GM19328 (cell line): ENCODE measurements around the gene DOK5.
"Not testable (repeated sequence)": the region's sequence is repeated elsewhere in the genome, so short reads cannot be mapped to it uniquely, and the experiment has no call there.

ENCODE experiments used
- ATAC-seq: cut with Tn5 transposase; IDR thresholded peaks from one replicate; pipeline ENCODE4 v1.9.1; 2021; ENCODE audit warnings: mild to moderate bottlenecking, moderate library complexity; ENCODE audit not compliant: unreplicated experiment

Gene DOK5

GRCh38 chr20:54475334-54476168 is at the start of gene DOK5:
Gene DOK5 (plus strand): TSS chr20:54475593. CDS start chr20:54475947, 354 bp downstream.
- ATAC-seq = no peak

DNA sequence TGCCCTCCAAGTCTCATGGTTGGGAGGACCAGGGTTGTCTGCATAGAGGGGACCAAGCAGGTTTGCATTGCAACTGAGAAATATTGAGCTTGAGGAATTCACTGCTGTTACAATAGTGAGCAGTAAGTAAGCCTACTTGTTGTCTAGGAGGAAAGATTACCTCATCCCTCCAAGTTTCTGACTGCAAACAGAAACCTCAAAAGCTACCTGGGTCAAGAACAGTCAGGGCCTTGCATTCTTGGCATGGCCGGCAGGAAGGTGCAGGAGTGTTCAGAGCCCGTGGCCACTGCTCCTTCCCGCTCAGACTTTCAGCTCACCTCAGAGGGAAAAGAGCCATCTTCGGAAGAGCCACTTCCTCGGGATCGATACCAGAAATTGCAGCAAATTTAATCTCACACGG is 46.0 kb upstream of the DOK5 start:
- ATAC-seq = no peak

GRCh38 chr20:54431156-54431944 is 44.0 kb upstream of the DOK5 start:
- no peak for ATAC-seq

GRCh38 chr20:54432966-54433365 is 42.4 kb upstream of the DOK5 start:
- ATAC-seq = no peak

DNA sequence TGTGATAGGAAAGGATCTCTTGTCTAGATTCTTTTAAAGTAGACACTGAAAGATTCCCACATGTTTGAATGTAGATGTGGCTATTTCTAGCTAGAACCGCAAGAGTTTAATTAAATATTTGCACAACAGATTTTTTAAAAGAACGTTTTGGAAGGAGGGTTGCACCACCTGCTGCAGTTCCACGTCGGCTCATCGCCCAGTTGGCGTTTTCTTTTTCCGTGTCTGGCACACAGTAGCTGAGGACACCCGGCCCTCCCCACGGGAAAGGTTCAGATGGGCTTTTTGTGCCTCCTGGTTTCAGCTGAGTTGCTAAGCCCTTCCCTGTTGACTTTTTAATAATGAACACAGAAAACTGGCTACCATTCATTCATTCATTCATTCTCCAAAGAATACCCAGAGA is 41.8 kb upstream of the DOK5 start:
- no peak for ATAC-seq

DNA sequence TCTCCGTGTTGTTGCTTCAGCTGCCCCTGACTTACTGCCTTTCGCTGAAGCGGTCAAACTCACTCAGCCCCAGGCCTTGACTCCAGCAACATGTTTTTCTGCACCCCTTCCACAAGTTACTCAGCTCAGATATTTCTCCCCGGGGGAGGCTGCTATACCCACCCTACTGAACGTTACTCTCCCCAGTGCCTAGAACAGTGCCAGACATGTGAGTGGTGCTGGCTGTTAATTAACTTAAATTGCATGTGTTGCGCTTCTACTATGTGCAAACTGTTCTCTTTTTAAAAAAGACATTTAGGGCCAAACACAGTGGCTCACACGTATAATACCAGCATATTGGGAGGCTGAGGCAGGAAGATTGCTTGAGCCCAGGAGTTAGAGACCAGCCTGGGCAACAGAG is 41.2 kb upstream of the DOK5 start:
- ATAC-seq = no peak

- no peak for ATAC-seq
Measured at GRCh38 chr20:54435015-54435414, 40.4 kb upstream of the DOK5 start.

GRCh38 chr20:54436410-54436809 is 39.0 kb upstream of the DOK5 start:
- ATAC-seq = not testable (repeated sequence)

DNA sequence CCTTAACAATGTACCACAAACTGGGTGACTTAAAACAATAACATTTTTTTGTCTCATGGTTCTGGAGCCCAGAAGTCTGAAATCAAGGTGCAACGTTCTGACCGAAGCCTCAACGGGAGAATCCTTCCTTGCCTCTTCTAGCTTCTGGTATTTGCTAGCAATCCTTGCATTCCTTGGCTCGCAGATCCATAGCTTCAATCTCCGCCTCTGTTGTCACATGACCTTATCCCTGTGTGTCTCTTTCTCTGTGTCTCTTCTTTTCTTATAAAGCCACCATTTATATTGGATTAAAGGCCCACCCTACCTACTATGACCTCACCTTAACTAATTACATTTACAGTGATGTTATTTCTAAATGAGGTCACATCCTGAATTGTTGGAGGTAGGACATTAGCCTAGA is 37.2 kb upstream of the DOK5 start:
- no peak for ATAC-seq

- no peak for ATAC-seq
Measured at GRCh38 chr20:54450207-54450606, 25.2 kb upstream of the DOK5 start.

DNA sequence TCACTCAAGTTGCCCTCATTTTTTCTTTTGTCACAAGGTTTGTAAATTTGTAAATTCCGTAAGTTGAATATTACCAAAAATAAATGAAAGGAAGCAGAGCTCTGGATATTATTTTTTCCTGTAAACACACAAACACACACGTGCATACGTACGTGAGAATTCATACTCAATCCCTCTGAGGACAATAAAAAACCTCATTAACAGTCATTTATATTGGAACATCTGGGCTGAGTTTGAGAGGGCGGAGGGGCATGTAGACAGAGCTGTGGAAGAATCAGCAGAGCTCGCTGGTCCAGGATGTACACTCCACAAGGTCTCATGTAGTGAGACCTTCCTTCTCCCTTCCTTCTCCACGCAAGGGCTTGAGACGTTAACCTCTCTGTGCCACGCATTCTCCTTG is 24.2 kb upstream of the DOK5 start:
- ATAC-seq = no peak

DNA sequence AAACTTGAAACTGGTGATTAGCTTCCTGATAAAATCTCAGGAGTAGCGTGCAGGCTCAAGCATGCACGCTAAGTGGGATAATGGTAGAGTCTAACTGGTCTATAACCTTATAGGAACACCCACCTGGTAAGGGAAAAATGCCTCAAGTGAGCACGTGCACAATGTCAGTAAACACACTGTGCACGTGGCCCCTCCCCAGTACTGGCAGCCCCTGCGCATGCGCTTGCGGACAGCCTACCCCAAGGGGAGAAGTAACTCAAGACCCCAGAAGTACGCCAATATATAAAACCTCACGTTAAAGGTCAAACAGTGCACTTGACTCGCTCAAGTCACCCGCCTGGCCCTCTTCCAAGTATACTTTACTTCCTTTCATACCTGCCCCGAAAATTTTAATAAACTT is 23.1 kb upstream of the DOK5 start:
- ATAC-seq = no peak

GRCh38 chr20:54454982-54455381 is 20.4 kb upstream of the DOK5 start:
- no peak for ATAC-seq

DNA sequence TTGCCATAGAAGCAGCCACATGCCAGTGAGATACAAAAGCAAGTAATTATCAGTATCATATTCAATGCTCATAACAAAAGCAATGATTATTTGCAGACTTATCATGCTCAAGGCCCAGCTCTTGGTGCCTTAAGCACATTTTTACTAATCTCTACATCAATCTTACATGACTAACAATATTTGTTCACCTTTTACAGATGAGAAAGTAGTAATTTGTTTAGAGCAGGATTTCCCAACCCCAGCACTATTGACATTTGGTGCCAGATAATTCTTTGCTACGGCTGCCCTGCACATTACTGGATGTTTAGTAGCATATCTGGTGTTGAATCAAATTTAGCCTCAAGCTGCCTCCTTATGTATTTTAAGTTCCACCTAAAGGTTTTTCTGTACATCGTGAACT is 19.0 kb upstream of the DOK5 start:
- no peak for ATAC-seq

GRCh38 chr20:54456961-54457360 is 18.4 kb upstream of the DOK5 start:
- ATAC-seq = no peak

DNA sequence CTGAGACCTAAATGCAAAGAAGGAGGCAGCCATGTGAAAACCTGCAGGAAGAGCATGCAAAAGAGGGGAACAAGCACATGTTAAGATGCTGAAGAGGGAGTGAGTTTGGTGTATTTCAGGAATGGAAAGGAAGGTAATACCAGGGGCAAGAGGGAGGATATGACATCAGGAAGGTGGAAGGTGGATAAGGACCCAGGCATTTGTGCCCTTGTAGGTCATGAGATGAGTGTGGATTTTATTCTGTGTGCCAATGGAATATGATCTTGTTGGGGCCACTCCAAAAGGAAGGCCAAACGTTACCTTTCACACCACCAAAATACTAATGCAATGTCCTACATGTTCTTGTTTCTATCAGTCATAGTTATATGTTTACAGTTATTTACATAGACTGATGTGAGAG is 17.2 kb upstream of the DOK5 start:
- ATAC-seq = no peak

- no peak for ATAC-seq
Measured at GRCh38 chr20:54459279-54459678, 16.1 kb upstream of the DOK5 start.

GRCh38 chr20:54464003-54464402 is 11.4 kb upstream of the DOK5 start:
- no peak for ATAC-seq

DNA sequence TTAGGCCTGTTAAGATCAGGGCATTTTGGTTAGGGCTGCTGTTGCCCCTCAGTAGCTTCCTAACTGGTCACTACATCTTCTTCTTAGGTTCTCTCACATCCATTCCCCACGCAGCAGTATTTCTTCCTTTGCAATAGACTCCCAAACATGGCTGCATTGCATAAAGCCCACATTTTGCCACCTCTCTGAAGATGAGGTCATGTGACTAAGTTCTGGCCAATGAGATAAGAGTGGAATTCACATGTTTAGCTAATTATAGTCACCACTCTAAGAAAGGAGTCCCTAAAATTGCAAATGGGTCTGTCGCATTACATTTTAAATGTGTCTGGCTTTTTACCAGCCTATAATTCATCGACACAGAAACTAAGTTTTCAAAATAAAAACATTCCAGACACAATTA is 9.3 kb upstream of the DOK5 start:
- no peak for ATAC-seq

DNA sequence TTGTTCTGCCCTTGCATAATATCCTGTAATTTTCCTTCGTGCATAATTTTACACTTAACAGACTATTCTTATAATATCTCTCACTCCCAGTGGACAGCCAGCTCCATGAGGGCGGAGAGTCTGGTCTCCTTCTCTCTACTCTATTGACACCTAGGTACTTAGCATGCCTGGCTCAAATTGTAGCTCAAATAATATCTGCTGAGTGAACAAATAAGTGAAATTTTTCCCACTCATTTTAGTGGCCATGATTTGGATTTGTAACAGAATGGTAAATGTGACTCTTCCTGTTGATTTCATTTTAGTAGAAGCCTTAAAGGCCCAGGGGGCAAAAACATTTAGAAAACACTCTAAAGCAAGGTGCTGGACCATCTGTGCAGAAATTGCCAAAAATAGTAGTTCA is 7.8 kb upstream of the DOK5 start:
- no peak for ATAC-seq

- ATAC-seq = no peak
Measured at GRCh38 chr20:54468082-54468481, 7.3 kb upstream of the DOK5 start.

- ATAC-seq = no peak
Measured at GRCh38 chr20:54469293-54469692, 6.1 kb upstream of the DOK5 start.
